ENCODE measurements around the gene GSK3B. TPM values are rescaled to one million over a fixed set of nuclear protein-coding genes. Genes with fewer than 3 reads are reported as not detected.

GSK3B gene
- polyA plus RNA-seq, 1 donor = 49.9 TPM

DNA sequence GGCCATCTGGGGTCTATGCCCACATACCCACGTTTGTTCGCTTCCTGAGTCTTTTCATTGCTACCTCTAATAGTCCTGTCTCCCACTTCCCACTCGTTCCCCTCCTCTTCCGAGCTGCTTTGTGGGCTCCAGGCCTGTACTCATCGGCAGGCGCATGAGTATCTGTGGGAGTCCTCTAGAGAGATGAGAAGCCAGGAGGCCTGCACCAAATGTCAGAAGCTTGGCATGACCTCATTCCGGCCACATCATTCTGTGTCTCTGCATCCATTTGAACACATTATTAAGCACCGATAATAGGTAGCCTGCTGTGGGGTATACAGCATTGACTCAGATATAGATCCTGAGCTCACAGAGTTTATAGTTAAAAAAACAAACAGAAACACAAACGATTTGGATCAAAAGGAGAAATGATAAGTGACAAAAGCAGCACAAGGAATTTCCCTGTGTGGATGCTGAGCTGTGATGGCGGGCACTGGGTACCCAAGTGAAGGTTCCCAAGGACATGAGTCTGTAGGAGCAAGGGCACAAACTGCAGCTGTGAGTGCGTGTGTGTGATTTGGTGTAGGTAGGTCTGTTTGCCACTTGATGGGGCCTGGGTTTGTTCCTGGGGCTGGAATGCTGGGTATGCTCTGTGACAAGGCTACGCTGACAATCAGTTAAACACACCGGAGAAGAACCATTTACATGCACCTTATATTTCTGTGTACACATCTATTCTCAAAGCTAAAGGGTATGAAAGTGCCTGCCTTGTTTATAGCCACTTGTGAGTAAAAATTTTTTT lies 276.5 kb downstream of the GSK3B start:
- DNase-seq = no peak

DNA sequence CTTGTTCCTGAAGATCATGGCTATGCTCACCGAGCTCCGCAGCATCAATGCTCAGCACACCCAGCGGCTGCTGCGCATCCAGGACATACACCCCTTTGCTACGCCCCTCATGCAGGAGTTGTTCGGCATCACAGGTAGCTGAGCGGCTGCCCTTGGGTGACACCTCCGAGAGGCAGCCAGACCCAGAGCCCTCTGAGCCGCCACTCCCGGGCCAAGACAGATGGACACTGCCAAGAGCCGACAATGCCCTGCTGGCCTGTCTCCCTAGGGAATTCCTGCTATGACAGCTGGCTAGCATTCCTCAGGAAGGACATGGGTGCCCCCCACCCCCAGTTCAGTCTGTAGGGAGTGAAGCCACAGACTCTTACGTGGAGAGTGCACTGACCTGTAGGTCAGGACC lies 277.2 kb downstream of the GSK3B start:
- DNase-seq = no peak

DNA sequence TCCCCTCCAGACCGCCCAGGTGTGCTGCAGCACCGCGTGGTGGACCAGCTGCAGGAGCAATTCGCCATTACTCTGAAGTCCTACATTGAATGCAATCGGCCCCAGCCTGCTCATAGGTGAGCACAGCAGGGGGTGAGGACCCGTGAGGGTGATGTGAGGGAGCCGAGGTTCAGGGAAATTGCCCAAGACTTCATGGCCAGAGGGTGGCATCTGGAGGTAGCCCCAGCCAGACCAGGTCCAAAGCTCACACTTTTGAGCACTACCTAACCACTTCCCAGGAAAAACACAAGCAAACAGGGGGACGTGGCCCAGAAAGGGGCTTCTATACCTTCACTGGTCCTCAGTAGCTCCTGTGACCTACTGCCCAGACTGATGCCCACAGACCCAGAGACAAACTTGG lies 278.5 kb downstream of the GSK3B start:
- DNase-seq = no peak

DNA sequence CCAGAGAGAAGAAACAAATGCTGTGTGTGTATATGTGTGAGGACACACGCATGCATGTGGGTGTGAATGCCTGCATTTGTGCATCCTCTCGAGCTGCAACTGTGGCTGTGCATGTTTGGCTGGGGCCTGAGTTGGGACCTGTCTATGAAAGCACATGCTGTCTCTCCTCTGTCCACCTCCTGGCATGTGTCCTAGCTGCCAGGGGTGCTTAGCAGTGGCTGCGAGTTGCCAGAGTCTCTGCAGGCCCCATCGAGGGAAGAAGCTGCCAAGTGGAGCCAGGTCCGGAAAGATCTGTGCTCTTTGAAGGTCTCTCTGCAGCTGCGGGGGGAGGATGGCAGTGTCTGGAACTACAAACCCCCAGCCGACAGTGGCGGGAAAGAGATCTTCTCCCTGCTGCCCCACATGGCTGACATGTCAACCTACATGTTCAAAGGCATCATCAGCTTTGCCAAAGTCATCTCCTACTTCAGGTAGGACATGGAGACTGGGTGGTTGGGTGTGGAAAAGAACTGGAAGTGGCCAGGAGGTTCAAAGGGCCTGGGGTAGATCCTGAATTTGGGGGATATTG lies 281.7 kb downstream of the GSK3B start:
- DNase-seq = no peak

DNA sequence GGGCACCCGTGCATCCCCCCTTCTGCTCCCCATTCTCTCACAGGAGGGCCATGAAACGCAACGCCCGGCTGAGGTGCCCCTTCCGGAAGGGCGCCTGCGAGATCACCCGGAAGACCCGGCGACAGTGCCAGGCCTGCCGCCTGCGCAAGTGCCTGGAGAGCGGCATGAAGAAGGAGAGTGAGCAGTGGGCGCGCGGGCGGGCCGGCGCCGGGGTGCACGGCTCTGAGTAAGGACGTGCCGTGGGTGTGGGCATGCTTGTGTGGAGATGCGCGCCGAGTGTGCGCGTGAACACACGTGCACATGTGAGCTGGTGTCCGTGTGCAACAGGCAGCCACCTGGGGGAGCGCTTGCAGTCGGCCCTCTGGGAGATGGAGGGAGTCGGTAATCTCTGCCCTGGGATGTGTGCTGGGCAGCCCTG lies 284.2 kb downstream of the GSK3B start:
- DNase-seq = peak; percentile 28

DNA sequence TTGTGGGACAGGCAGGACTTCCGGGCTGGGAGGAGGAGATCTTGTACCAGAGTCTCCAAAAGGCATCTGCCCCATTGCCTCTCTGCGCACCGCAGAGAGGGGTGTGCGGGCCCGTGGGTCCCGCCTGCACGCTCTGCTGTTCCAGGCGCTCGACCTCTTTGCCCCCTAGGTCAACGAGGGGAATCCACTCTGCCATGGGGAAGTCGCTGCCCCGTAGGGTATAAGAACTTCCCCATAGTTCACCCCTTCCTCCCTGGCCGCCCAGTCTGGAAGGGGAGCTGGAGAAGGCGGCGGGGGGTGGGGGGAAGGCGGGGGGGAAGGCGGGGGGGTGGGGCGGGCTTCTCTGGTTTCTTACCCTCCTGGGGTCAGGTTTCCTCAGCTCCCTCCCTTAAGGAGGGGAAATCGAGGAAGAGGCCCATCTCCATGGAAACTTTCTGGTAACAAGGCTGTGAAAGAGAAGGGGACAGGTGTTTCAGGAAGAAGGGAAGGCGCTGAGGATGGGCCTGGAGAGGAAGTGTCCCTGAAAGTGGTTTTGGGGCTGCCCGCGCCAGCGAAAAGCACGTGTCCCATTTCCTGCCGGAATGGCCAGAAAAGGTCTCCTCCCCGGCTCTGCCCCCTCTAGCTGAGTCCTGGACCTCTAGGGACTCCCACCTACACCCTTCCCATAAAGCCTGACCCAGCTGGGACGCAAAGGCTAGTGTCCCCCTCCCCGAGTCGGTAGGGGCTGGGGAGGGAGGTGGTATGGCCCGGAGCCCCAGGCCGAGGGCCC lies 284.8 kb downstream of the GSK3B start:
- peak; percentile 14 for DNase-seq

DNA sequence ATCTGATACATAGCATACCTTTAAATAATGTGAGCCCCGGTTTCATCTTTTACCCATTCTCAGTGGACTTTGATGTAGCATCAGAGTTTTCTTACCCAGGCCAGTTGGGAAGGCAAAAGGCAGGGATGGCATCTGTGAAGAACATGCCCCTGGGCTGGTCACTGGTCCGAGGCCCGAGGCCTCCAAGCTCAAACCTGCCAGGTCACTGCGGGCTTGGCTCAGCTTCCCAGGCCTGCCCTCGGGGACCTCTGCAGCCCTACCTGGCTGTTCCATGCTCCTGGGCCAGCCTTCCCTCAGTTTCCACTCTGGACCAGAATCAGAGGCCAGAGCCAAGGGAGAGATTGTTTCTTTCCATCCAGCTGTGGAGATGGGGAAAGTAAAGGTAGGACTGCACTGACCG lies 285.4 kb downstream of the GSK3B start:
- no peak for DNase-seq

DNA sequence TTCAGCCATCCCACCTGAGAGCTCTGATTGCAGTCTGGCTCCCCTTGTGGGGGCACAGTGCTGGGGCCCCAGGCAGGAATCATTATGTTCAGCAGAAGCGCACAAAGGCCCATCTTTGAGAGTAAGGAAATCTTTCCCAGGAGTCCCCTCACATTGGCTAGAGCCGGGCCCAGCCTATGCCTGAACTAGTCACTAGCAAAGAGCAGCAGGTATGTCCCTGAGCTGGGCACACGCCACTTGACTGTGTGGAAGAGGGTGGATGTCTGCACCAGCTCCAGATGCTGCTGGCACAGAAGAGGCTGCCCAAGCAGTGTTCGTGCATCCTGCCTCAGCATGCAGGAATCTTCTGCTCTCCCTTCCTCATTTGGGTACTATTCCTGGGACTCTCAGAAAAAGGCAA lies 286.0 kb downstream of the GSK3B start:
- no peak for DNase-seq

DNA sequence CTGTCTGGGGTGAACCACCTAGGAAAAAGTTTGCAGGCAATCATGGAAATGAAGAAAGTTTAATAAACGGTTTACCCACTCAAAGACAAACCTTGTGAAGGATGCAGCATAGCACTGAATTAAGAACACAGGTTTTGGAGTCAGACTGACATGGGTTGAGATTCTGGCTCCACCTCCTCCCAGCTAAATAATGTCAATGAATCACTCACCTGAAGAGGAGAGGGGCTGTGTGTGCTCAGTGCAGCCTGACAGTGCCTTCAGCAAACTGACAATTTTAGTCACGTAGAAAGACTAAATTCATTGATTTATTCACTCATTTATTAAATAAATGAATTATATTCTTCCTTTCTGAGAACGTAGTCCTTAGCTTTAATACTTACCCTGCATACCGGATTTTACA lies 293.4 kb downstream of the GSK3B start:
- no peak for DNase-seq

DNA sequence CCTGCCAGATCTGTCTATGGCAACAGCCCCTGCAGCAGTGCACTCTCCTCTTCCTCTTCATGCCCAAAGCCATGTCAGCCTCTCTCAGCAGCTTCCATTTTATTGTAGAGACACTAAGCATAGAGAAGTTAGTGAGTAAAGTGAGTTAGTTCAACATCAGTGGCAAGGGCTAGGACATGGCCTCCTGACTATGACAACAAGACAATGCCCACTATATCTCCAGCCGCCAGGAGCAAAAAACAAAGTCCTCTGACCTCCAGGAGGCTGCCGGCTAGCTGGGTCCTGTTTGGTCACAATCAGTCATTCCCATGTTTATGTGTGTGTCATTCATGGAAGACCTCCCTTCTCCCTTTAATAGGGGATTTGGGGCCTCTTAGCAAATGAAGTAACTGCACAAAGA lies 297.5 kb downstream of the GSK3B start:
- no peak for DNase-seq

DNA sequence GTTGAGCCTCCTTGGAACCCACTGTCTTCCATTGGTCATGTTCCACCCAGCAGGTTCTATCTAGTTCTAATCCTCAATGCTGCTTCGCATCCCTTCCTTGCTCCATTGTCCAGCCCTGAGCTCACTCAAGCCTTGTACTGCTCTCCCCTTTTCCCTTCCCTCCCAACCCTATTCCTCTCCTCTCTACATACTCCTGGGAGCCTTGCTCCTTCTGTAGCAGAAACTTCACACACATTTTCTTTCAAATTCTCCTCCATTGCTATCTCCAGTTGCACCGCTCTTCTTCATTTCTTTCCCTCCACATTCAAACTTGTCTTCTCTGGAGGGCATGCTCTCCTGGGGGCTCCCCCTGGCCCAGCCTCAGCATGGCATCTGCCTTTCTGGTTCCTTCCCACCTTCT lies 297.9 kb downstream of the GSK3B start:
- no peak for DNase-seq

DNA sequence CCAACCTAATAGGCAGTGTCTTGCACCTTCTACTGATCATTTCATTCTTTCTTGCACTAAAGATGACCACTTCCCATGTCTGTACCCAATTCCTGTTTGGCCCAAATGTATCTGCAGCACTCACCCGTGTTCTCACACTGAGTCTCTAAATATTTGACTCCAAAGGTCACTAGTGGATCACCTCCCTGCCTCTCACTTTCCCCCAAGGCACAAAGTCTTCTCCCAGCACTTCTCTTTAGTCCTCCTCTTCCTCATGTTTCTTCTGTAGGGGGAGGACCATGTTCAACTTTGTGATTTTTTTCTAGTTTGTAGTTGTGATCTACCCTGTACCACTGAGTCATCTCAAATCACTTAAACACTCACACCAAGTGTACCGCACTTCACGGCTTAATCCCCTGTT lies 298.4 kb downstream of the GSK3B start:
- no peak for DNase-seq

DNA sequence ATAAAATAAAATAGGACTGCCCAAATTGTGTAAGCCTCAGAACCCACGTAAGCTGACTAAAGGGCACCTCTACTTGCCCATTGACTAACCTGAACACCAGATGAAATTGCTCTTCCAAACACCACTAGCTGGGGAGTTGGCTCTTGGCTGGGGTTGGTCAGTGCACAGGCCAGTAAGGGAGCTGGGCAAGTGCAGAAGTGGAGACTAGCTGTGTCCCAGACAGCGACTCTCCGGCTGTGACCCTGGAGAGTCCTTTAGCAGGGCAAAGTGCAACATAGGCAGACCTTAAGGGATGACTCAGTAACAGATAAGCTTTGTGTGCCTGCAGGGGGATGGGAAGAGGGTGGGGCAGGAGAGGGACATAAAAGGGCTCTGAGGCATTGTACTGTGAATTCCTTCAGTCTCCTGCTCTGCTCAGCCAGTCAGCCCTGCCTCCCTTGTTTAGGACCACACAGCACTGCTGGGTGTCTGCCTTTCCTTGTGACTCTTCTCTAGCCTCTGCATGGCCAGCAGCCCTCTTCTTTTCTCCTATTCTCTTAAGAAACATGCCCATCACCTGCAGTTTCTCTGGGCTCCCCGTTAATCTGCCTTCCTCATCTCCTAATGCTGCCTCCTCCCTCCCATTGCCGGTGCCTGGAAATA lies 299.2 kb downstream of the GSK3B start:
- no peak for DNase-seq

DNA sequence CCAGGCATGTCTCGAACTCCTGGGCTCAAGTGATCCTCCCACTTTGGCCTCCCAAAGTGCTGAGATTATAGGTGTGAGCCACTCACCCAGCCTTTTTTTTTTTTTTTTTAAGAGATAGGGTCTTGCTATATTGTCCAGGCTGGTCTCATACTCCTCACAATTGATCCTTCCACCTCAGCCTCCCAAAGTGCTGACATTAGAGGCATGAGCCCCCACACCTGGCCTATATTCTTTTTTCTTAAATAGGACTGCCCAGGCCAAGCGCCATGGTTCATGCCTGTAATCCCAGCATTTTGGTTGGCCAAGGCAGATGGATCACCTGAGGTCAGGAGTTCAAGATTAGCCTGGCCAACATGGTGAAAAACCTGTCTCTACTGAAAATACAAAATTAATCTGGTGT lies 299.8 kb downstream of the GSK3B start:
- no peak for DNase-seq

DNA sequence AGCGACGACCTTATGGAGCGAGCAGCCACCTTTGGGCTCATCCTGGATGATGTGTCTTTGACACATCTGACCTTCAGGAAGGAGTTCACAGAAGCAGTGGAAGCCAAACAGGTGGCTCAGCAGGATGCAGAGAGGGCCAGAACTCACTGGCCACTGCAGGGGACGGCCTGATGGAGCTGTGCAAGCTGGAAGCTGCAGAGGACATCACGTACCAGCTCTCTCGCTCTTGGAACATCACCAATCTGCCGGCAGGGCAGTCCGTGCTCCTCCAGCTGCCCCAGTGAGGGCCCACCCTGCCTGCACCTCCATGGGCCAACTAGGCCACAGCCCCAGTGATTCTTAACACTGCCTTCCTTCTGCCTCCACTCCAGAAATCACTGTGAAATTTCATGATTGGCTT lies 302.0 kb downstream of the GSK3B start:
- no peak for DNase-seq

DNA sequence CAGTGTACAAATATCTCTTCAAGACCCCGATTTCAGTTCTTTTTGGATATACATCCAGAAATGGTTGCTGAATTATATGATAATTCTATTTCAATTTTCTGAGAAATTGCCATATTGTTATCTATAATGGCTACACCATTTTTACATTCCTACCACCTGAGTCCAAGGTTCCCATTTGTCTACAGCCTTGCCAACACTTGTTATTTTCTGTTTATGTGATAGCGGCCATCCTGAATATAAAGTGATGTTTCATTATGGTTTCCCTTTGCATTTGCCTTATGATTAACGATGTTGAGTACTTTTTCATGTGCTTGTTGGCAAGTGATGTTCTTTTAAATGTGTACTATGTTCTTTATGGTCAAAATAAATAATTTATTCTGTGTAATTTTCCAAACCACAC lies 303.9 kb downstream of the GSK3B start:
- no peak for DNase-seq

DNA sequence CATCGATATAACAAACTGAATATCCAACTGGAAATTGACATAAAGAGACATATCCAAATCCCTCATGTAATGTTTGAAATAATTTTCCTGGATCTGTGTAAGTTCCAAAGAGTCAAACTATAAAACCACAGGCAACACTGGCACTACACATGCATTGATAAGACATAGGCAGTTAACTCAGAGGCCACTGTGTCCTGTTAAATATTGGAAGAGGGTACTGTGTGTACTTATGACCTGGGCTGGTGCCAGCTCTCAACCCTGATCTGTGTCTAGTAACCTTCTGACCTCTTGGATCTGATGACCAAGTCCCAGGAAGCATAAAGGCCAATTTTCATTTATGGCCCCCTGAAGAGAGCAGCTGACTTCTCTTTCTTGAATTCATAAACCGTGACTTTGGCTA lies 307.8 kb downstream of the GSK3B start:
- no peak for DNase-seq

DNA sequence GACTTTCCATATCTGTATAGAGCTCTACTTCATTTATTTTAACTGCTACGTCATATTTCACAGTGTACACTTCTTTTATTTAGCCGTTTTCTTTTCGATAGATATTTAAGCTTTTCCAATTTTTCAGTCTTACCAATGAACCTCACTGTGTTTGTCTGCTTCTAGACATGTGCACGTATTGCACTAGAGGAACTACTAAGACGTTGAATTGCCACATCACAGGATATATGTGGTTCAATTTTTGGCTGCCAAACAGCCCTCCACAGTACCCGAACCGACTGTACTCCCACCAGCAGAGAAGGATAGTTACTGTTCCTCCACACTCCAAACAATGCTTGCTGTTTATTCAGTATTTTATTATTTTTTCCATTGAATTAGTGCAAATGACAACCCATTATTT lies 310.4 kb downstream of the GSK3B start:
- no peak for DNase-seq

DNA sequence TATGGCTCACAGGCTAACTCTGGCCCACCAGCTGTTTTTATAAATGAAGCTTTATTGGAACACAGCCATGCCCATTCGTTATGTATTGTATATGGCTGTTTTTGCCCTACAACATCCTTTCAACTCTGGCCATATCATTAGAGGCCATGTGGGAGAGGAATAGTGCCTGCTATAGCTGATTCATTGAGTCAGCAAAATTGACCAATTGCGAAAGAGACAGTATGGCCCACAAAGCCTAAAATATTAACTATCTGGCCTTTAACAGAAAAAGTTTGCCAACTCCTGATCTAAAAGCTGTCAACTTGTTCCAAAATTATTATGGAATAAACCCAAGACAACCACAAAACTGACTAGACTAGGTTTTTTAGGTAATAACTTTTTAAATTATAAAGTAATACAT lies 311.0 kb downstream of the GSK3B start:
- no peak for DNase-seq

DNA sequence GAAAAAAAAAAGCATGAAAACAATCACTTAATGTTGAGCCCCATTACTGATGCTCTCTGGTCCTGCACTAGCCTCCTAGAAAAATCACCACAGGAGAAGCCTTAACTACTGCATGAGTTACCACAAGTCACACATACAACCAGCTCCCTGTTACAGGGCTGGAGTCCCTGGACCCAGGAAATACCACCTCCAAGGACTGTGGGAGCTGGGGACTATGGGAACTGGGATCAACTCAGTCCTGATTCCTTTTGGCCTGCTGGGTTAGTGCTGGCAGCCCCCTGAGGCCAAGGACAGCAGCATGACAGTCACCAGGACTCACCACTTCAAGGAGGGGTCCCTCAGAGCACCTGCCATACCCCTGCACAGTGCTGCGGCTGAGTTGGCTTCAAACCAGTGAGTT lies 311.8 kb downstream of the GSK3B start:
- DNase-seq = no peak

DNA sequence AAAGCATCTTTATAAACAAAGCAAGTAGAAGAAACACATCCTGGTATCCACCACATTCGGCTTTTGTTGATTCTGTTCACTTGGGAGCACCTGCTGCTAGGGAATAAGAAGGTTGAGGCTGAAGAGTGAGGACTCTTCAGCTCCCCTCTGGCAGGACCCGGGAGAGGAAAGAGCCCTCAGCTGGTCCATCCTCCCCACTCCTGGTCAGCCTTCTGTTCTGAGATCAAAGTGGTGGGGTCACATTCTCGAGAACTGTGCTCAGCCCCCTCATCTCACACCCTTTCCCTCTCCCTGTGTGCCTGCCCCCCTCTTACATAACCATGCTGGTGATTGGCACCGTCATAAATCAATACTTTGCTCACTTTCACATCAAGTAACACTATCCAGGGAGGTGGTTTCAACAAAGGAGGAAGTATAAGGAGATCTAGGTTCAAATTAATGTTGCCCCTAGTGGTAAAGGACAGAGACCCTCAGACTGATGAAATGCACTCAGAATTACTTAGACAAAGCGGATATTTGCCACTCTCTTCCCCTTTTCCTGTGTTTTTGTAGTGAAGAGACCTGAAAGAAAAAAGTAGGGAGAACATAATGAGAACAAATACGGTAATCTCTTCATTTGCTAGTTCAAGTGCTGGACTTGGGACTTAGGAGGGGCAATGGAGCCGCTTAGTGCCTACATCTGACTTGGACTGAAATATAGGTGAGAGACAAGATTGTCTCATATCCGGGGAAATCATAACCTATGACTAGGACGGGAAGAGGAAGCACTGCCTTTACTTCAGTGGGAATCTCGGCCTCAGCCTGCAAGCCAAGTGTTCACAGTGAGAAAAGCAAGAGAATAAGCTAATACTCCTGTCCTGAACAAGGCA lies 312.7 kb downstream of the GSK3B start, which contains the start of gene NR1I2:
Gene NR1I2, plus strand, starts transcription at position 772 of the 869 bp plus-strand sequence.
- DNase-seq = no peak
